MM.1S (cell line): Measurements from ENCODE around the gene CYYR1.

ENCODE experiments used
- CTCF ChIP-seq: fragments of 300-600 bp; sonication (generic); IDR thresholded peaks from 2 replicates; pipeline ENCODE4 v1.5.1; 2016; ENCODE audit warnings: antibody characterized with exemption, low read length, mixed read lengths
- EZH2 ChIP-seq: fragments of 300-600 bp; sonication (generic); optimal IDR thresholded peaks from 2 replicates; pipeline ENCODE3; 2017; ENCODE audit warnings: low read depth, mild to moderate bottlenecking, antibody characterized with exemption, low read length, mixed read lengths
- EZH2phosphoT487 ChIP-seq: fragments of 300-600 bp; sonication (generic); IDR thresholded peaks from 2 replicates; pipeline ENCODE4 v1.6.1; 2018; ENCODE audit warnings: antibody characterized with exemption, low read length

DNA sequence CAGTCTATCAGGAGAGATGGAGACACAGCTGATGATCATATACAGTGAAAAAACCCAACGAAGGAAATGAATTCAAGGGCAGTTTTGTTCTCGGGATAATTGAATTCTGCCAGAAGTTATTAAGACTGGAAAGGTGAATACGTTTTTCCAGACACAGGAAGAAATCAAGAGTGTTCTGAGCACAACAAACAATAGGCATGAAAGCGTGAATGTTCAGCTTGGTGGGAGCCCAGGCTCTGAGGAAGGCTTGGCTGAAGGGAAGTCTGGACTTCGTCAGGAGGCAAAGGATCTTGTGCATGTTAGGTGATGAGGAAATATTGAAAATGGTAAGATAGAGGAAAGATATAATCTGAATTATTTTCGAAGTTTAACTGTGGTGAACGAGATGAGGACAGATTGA, 50.4 kb downstream of the CYYR1 start:
- TF ChIP-seq CTCF (no peak), EZH2 (no peak), EZH2phosphoT487 (no peak)
